ENCODE data around the gene SYNPR.
A peak's percentile ranks its signal among the peaks of the same experiment; 100 is the strongest.

SYNPR gene

GRCh38 chr3:63538919-63539318 is 260.8 kb downstream of the SYNPR start:
- DNase-seq (ENCODE audit: low read depth, low spot score), result no peak

- no peak for DNase-seq (ENCODE audit: low read depth, low spot score)
These were observed 277.7 kb downstream of the SYNPR start for GRCh38 chr3:63555767-63556166.

- DNase-seq (ENCODE audit: low read depth, low spot score), result no peak
These were observed 278.3 kb downstream of the SYNPR start for GRCh38 chr3:63556401-63556800.

GRCh38 chr3:63557912-63558311 is 279.8 kb downstream of the SYNPR start:
- DNase-seq (ENCODE audit: low read depth, low spot score), result no peak

- no peak for DNase-seq (ENCODE audit: low read depth, low spot score)
These were observed 281.8 kb downstream of the SYNPR start for GRCh38 chr3:63559884-63560283.

GRCh38 chr3:63561879-63562278 is 283.8 kb downstream of the SYNPR start:
- no peak for DNase-seq (ENCODE audit: low read depth, low spot score)

- DNase-seq (ENCODE audit: low read depth, low spot score), result no peak
These were observed 284.2 kb downstream of the SYNPR start for GRCh38 chr3:63562323-63562722.

GRCh38 chr3:63563572-63563971 is 285.5 kb downstream of the SYNPR start:
- no peak for DNase-seq (ENCODE audit: low read depth, low spot score)

- no peak for DNase-seq (ENCODE audit: low read depth, low spot score)
These were observed 287.1 kb downstream of the SYNPR start for GRCh38 chr3:63565220-63565619.

- no peak for DNase-seq (ENCODE audit: low read depth, low spot score)
These were observed 293.6 kb downstream of the SYNPR start for GRCh38 chr3:63571682-63572081.

- DNase-seq (ENCODE audit: low read depth, low spot score), result peak; percentile 17
These were observed 298.7 kb downstream of the SYNPR start for GRCh38 chr3:63576846-63577245.

- DNase-seq (ENCODE audit: low read depth, low spot score), result no peak
These were observed 300.8 kb downstream of the SYNPR start for GRCh38 chr3:63578858-63579257.

GRCh38 chr3:63580151-63580550 is 302.0 kb downstream of the SYNPR start:
- no peak for DNase-seq (ENCODE audit: low read depth, low spot score)

- no peak for DNase-seq (ENCODE audit: low read depth, low spot score)
These were observed 304.9 kb downstream of the SYNPR start for GRCh38 chr3:63582943-63583500.

GRCh38 chr3:63584681-63585080 is 306.6 kb downstream of the SYNPR start:
- no peak for DNase-seq (ENCODE audit: low read depth, low spot score)

GRCh38 chr3:63585927-63586326 is 307.8 kb downstream of the SYNPR start:
- DNase-seq (ENCODE audit: low read depth, low spot score), result no peak

- no peak for DNase-seq (ENCODE audit: low read depth, low spot score)
These were observed 310.8 kb downstream of the SYNPR start for GRCh38 chr3:63588895-63589294.

- no peak for DNase-seq (ENCODE audit: low read depth, low spot score)
These were observed 315.7 kb downstream of the SYNPR start for GRCh38 chr3:63593779-63594178.

- no peak for DNase-seq (ENCODE audit: low read depth, low spot score)
These were observed 317.1 kb downstream of the SYNPR start for GRCh38 chr3:63595221-63595620.

- DNase-seq (ENCODE audit: low read depth, low spot score), result no peak
These were observed 318.9 kb downstream of the SYNPR start for GRCh38 chr3:63597019-63597418.

- DNase-seq (ENCODE audit: low read depth, low spot score), result no peak
These were observed 329.6 kb downstream of the SYNPR start for GRCh38 chr3:63607716-63608115.

- no peak for DNase-seq (ENCODE audit: low read depth, low spot score)
These were observed 331.3 kb downstream of the SYNPR start for GRCh38 chr3:63609408-63609807.

GRCh38 chr3:63609834-63610233 is 331.7 kb downstream of the SYNPR start:
- DNase-seq (ENCODE audit: low read depth, low spot score), result no peak

- DNase-seq (ENCODE audit: low read depth, low spot score), result no peak
These were observed 333.3 kb downstream of the SYNPR start for GRCh38 chr3:63611382-63611781.
